ENCODE data around the gene SIPA1L3.
A peak's percentile ranks its signal among the peaks of the same experiment; 100 is the strongest.

DNA sequence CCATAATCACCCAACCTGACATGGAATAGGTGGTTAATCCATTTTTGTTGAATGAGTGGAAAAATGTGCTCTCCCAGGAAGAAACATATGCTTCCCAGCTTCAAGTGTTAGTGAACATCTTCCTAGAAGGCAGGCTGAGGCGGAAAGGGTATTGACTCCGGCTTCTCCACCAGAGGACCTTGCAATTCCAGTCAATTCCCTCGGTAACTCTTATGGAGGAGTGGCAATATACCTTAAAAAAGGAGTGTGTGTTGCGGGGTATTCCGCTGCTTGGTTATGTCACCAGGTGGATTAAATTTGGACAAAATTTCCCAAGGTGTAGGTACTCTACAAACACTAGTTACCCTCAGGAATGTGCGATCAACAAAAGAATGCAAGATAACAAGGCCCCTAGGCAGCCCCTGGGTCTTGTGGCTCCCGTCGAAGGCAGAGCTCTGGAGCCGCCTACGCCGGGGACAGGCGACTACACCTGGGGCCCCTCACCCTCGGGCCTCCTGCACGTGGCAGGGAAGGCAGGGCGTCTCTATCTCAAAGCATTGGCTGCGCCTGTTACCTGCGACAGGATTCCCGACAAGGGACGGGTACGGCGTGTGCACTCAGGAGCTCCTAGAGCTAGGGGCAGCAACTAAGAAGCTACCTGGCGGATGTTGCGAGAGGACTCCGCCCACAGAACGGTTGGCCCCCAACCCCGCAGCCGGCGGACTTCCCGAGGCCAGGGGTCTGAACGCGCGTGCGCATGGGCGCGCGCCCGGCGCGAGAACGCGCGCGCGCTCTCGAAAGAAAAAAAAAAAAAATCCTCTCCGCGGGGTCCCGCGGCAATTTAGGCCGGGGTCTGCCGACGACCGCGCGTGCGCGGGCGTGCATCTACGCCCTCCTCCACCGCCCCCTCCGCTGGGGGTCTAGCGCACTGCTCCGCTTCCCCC lies 801 bp upstream of the SIPA1L3 start, which contains the start of gene WDR87:
- peak in 1 of 2 donors; percentile 21 for TF ChIP-seq CTCF (conservative IDR thresholded peaks at IDR 0.05 in 1 of 2, IDR thresholded peaks at IDR 0.05 in 1 of 2; ENCODE audit: extremely low read depth in 1 of 2, insufficient read depth in 1 of 2, low read depth in 1 of 2, low read length in 2 of 2)
- TF ChIP-seq EZH2 (IDR thresholded peaks at IDR 0.05; ENCODE audit: borderline replicate concordance, low read length): no peak

All from mammary epithelial cell (primary cell).